ENCODE data around the gene CCDC57.
A peak's percentile ranks its signal among the peaks of the same experiment; 100 is the strongest.
"Not testable (repeated sequence)": the region's sequence is repeated elsewhere in the genome, so short reads cannot be mapped to it uniquely, and the experiment has no call there.

Gene CCDC57

GRCh38 chr17:82149401-82150099 is 63.1 kb downstream of the CCDC57 start:
- DNase-seq: no peak

GRCh38 chr17:82148997-82149396 is 63.6 kb downstream of the CCDC57 start:
- DNase-seq: no peak

GRCh38 chr17:82148011-82148410 is 64.6 kb downstream of the CCDC57 start:
- no peak for DNase-seq

DNA sequence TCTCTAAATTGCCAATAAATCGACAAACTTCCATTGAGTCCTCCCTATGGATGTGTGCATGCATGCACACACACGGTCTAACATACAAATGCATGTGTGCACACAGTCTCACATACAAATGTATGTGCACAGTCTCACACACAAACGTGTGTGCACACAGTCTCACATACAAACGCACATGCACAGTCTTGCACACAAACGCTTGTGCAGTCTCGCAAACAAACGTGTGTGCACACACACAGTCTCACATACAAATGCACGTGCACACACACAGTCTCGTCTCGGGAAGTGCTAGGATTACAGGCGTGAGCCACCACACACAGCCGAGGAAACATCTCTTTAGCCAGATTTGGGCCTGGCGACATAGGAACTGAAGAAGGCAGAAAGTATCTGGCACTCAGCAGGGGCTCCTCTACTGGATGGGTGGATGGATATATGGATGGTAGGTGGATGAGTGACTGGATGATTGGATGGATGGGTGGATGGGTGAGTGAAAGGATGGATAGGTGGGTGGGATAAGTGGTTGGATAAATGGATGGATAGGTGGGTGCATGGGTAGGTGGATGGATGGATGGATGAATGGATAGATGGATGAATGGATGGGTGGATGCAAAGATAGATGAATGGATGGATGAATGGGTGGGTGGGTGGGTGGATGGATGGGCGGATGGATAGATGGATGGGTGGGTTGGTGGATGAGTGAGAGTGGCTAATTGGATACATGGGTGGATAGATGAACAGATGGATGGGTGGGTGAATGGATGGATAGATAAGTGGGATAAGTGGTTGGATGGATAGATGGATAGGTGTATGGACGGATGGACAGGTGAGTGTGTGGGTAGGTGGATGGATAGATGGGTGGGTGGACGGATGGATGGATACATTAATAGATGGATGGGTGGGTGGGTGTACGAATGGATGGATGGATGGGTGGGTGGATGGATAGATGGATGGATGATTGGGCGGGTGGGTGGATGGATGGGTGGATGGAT is 65.7 kb downstream of the CCDC57 start:
- no peak for DNase-seq

DNA sequence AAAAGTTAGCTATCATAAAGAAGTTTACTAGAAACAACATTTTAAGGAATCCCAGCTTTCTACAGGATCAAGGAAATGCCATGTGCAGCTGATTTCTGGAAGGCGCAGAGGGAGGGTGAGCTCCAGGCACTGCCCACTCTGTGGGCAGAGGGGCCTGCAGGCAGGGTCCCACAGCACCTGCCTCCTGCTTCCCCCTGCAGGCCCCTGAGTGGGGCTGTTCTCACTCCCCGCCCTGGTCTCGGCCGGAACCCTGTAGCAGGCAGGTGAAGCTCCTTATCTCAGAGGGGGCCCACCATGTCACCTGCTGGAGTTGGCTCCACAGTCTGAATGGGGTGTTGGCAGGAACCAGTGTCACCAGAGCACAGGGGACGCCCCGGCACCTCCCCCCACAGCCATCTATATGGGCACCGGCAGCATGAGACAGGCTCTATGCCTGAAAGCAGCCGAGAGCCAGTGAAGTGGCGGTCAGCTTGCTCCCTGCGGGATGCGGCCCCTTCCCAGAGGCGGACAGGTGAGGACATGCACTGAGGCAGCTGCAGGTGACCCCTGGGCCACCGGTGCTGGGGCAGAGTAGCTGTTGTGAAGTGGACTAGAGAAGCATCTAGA is 67.0 kb downstream of the CCDC57 start:
- no peak for DNase-seq

DNA sequence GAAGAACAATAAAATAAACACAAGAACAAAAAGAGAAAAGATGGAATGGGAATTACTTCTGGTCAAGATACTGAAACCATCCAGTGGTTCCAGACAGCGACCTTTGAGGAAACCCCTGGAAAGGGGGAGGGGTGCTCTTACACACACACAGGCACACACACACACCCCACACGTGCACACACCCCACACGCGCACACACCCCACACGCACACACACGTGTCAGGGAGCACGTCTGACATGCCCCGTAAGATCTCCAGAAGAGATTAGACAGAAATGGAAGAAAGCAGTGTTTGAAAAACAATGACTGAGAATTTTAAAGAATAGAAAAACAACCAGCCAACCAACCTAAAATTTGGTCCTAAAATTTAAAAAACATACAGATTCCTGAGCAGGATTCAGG is 69.3 kb downstream of the CCDC57 start:
- no peak for DNase-seq

- DNase-seq: not testable (repeated sequence)
Measured at GRCh38 chr17:82139961-82140360, 72.7 kb downstream of the CCDC57 start.

- DNase-seq: no peak
Measured at GRCh38 chr17:82138511-82138992, 74.1 kb downstream of the CCDC57 start.

DNA sequence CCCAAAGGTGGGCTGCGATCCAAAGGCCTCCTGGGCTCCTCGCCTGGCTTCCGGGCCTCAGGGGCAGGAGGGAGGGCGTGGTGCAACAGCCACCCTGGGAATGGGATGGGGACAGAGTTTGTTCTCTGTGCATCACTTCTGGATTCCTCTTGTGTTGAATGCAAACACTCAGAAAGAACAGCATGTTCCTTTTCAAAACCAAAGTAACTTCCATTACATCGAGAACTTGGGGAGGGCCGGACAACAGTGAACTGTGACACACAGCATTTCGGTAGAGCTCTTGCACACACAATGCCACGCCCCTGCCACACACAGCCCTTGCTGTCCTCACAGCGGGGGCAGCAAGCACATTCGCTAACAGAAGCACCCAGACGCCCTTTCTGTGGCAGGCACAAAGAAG is 78.5 kb downstream of the CCDC57 start:
- DNase-seq: no peak

DNA sequence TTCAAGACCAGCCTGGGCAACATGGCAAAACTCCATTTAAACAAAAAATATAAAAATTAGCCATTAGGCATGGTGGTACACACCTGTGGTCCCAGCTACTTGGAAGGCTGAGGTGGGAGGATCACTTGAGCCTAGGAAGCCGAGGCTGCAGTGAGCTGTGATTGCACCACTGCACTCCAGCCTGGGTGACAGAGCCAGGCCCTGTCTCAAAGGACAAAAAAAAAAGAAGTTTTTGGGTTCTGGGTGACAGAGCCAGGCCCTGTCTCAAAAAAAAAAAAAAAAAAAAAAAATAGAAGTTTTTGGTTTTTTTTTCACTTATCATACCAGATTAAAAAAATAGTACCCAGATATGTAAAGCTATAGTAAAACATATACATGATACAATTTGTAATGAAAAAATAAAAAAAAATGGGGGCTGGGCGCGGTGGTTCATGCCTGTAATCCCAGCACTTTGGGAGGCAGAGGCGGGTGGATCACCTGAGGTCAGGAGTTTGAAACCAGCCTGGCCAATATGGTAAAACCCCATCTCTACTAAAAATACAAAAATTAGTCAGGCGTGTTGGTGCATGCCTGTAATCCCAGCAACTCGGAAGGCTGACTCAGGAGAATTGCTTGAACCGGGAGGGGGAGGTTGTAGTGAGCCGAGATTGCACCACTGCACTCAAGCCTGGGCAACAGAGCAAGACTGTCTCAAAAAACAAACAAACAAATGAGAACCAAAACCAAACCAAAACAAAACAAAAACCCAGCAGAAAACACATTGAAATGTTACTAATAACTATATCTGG is 79.3 kb downstream of the CCDC57 start:
- not testable (repeated sequence) for DNase-seq

DNA sequence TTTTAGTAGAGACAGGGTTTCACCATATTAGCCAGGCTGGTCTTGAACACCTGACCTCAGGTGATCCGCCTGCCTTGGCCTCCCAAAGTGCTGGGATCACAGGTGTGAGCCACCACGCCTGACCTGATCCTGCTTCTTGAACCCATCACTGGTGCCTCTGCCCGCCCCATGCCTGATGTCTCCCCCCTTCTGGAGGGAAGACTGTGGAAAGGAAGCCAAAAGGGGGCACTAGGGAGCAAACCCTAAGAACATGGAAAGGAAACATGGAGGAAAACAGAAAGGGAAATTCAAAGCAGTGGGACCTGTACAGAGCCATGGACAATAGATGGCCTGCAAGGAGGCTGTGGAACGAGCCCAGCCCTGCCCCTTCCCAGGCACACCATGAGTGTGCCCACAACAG is 83.5 kb downstream of the CCDC57 start:
- DNase-seq: no peak

DNA sequence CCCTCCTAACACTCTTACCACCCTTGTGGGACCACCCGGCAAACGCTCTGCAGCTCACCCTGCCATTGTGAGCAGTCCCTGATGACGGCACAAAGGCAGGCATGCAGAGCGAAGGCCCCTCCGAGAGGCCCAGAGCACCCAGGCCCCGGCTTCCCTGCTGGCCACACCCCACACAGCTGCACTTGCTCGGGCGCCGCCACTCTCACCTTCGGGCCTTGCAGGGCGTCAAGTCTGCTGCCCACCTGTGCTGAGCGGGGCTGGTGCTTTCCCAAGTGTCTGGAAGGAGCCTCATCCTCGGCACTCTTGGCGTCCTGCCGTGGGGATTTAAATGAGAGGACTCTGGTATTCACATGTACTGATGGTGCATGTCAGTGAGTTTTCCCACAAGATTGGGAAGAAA is 84.4 kb downstream of the CCDC57 start:
- no peak for DNase-seq

DNA sequence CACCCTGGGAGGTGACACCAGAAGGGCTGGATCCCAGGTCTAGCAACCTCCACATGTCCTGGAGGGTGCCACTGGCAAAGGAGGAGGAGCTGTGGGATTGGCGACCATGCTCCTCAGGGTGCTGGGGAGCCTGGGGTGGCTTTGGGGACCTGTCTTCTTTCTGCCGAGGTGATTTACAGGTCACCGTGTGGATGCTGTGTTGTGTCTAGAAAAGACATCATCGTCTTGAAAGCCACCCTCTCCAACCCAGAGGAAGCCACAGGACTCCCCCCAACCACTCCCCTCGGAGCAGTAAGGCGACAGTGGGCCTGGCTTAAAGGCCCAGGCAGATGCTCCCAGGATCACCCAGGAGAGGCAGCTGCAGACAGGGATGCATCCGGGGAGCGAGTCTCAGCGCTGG is 84.9 kb downstream of the CCDC57 start:
- no peak for DNase-seq

GRCh38 chr17:82127315-82127595 is 85.4 kb downstream of the CCDC57 start:
- DNase-seq: no peak

GRCh38 chr17:82126556-82127314 is 85.9 kb downstream of the CCDC57 start:
- DNase-seq: no peak

DNA sequence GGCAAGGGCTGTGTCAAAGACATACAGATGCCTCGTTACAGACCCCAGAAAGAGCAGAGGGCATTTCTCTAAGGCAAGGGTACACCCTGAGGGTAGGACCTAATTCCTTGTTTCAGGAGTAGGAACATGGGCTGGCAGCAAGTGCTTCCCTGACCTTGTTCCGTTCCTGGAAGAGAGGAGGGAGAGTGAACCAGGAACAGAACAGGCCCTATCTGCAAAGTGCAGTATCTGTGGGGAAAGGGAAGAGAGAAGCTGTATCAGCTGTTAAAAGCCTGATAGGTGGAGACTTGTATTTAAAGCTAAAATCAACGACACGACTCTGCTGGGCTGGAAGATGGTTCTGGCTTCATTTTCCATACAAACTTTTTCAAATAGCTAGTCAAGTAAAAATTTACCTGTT is 88.5 kb downstream of the CCDC57 start:
- no peak for DNase-seq

- peak; percentile 77 for DNase-seq
Measured at GRCh38 chr17:82121660-82122629, 90.7 kb downstream of the CCDC57 start.

DNA sequence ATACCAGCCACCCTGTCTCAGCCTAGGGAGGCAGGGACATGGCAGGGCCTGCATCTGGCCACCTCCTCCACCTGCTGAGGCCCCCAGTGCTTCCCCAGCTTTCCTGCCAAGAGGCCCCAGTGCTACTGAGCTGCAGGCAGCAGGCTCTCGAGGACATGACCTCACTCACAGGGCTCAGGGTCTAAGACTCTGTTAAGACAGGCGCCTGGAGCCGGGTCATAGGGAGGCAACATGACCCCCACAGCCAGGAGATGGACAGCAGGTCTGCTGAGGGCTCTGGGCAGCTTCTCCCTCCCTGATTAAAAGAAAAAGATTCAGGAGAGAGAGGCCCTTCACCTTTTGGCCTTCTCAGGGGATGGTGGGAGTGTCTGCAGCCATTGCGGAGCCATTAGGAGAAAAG is 91.4 kb downstream of the CCDC57 start:
- DNase-seq: no peak

DNA sequence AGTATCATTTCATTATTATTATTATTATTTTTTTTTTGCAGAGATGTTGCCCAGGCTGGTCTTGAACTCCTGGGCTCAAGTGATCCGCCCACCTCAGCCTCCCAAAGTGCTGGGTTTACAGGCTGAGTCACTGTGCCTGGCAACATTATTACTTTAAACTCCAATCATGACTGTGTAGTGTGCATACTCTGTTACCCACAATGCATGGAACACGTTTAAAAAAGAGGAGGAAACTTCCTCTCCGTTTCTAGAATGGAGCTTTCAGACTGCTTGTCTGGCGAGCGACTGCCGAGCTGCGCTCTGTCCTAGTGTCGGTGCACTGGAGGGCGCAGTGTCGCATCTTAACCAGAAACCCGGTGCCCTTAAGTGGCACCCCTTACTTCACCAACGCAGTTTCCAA is 92.5 kb downstream of the CCDC57 start:
- DNase-seq: no peak

DNA sequence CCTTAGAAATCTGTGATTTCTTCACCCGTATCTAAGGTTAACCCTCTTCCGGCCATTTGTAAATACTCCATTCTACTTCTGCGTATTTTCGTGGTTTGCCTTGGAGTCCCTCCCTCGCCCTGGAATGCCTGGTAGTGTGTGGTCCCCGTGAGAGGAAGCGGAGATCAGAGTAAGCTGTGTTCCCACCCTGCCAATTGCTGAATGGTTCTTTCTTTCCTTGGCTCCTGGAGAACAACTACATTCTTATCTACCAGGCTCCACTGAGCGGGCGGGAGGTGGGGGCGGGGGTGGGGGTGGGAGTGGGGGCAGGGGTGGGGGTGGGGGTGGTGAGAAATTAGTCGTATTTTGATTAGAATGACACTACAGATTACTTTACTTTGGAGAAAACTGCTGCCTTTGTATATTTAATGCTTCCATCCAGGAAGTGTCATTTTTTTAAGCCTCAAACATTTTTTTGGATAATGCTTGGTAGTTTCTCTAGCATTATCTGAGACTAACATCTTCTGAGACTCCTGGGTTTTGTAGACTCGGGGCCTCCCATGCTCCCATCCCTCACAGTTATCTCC is 93.7 kb downstream of the CCDC57 start:
- no peak for DNase-seq
